ENCODE results near the gene LAMP1.

LAMP1 gene

DNA sequence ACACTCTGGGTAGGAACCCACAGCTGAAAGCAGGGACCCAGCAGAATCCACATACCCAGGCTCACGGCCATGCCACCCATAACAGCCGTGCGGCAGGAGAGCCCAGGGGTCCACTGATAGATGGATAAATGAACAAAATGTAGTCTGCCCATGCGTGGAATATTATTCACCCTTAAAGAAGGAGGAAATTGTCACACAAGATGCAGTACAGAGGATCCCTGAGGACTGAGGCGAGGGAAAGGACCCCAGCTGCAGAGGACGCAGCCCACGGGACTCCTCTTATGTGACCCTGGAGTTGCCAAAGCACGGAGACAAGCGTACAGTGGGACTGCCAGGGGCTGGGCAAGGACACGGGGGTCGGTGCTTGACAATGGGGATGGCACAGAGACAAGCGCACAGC, 56.2 kb downstream of the LAMP1 start:
- H3K27ac Mint-ChIP-seq, result no peak overlapping the region

DNA sequence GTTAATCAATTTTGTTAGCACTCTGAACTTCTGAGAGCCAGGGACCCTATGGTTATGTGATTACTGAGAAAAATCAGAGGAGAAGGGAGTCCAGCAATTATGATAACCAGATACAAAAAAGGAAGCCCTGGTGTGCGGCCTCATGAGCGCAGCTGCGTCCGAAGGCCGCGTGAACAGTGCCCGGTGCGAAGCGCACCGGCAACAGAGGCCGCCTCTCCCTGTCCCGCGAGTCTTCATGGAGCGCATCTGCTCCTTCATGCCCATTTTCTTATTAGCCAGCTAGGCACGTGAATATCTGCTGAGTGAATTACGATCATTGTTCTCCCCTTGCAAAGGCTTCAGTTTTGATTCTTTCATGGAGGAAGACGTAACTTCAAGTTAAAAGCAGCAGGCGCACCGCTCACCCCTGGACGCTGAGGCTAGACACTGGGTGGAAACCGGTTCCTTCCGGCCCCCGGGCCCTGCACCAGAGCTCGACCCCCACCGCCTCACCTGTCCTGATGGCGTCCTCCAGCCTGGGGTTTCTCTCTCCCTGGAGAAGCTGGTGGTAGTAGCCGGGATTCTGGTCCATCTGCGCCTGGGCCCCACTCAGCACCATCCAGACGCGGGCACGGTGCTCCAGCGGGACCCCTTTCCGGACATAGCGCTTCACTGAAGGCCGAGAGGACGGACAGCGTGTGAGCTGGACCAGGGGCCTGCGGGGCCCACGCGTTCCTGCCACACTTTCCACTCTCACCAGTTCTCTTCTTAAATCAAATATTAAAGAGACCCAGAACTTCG, 58.0 kb downstream of the LAMP1 start:
- Mint-ChIP-seq H3K27me3 (ENCODE audit: low read depth) (peaks cover 4% of the 10 kb centered on the region), H3K9me3 (no peaks in the 10 kb centered on the region), H3K4me1 (no peaks in the 10 kb centered on the region), H3K36me3 (ENCODE audit: low read depth) (peaks cover 16% of the 10 kb centered on the region), H3K27ac (no peak overlapping the region), H3K4me3 (no peak overlapping the region)
- TF ChIP-seq CTCF (IDR thresholded peaks at IDR 0.05; ENCODE audit: unreplicated experiment in 3 of 3), result no peak

More for the DNA sequence above, 56.2 kb downstream of the LAMP1 start:
- Mint-ChIP-seq H3K4me1 (no peaks in the 10 kb centered on the region), H3K36me3 (ENCODE audit: low read depth) (peaks cover 33% of the 10 kb centered on the region), H3K9me3 (no peaks in the 10 kb centered on the region), H3K4me3 (no peak overlapping the region), H3K27me3 (ENCODE audit: low read depth) (peaks cover 5% of the 10 kb centered on the region)
- no peak for TF ChIP-seq CTCF (IDR thresholded peaks at IDR 0.05; ENCODE audit: unreplicated experiment in 3 of 3)

DNA sequence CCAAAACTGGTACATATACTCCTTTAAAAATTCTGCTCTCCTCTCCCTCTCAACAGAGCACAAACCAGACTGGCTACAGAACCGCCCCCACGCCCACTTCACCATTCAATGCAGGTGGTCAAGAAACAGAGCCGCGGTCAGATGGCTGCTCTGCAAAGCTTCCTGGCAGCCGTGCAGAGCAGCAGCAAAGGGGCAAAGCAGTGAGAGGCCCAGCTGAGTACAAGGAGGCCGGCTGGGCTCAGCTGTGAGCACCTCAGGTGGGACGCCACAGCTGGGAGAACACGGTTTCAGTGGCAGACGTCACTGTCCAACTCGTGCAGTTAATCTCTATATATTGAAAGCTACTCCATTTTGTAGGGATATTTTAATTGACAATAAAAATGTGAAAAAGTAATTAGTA, 58.6 kb downstream of the LAMP1 start:
- H3K9me3 Mint-ChIP-seq, result no peaks in the 10 kb centered on the region
- no peak for TF ChIP-seq CTCF (IDR thresholded peaks at IDR 0.05; ENCODE audit: unreplicated experiment in 3 of 3)
- no peak overlapping the region for H3K27ac Mint-ChIP-seq
- no peaks in the 10 kb centered on the region for H3K27me3 Mint-ChIP-seq (ENCODE audit: low read depth)
- H3K36me3 Mint-ChIP-seq (ENCODE audit: low read depth), result peaks cover 11% of the 10 kb centered on the region
- no peak overlapping the region for H3K4me3 Mint-ChIP-seq
- no peaks in the 10 kb centered on the region for H3K4me1 Mint-ChIP-seq

GRCh38 chr13:113356596-113356995, 59.6 kb downstream of the LAMP1 start:
- no peak for TF ChIP-seq CTCF (IDR thresholded peaks at IDR 0.05; ENCODE audit: unreplicated experiment in 3 of 3)
- Mint-ChIP-seq H3K36me3 (ENCODE audit: low read depth) (peaks cover 11% of the 10 kb centered on the region), H3K4me1 (no peaks in the 10 kb centered on the region), H3K27ac (no peak overlapping the region), H3K9me3 (no peaks in the 10 kb centered on the region), H3K4me3 (no peak overlapping the region), H3K27me3 (ENCODE audit: low read depth) (no peaks in the 10 kb centered on the region)

- Mint-ChIP-seq H3K9me3 (no peaks in the 10 kb centered on the region), H3K36me3 (ENCODE audit: low read depth) (peaks cover 7% of the 10 kb centered on the region), H3K4me1 (no peaks in the 10 kb centered on the region), H3K27me3 (ENCODE audit: low read depth) (peaks cover 5% of the 10 kb centered on the region), H3K27ac (no peak overlapping the region), H3K4me3 (no peak overlapping the region)
- TF ChIP-seq CTCF (IDR thresholded peaks at IDR 0.05; ENCODE audit: unreplicated experiment in 3 of 3), result no peak
Observed at GRCh38 chr13:113357529-113357928, 60.5 kb downstream of the LAMP1 start.

DNA sequence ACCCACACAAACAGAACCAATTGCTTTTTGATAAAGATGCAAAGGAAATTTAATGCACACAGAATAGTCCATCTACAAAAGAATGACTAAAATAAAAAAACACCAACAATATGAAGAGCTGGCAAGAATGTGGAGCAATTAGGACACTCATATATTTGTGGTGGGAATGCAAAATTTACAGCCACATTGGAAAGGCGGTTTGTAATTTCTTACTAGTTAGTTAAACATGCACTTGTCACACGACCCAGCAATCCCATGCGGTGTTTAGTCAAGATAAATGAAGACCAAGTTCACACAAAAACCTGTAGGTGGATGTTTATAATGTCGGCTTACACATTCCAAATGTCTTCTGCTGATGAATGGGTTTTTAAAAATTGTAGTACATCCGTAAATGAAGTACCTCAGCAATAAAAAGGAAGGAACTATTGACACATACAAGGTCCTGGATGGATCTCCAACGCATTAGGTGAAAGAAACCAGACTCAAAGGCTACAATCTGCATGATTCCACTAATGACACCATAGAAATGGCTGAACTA, 61.7 kb downstream of the LAMP1 start:
- TF ChIP-seq CTCF (IDR thresholded peaks at IDR 0.05; ENCODE audit: unreplicated experiment in 3 of 3), result no peak
- H3K9me3 Mint-ChIP-seq, result no peaks in the 10 kb centered on the region
- H3K4me3 Mint-ChIP-seq, result peak overlapping the region in 1 of 3 experiments; percentile 37
- peaks cover 10% of the 10 kb centered on the region for H3K27me3 Mint-ChIP-seq (ENCODE audit: low read depth)
- H3K36me3 Mint-ChIP-seq (ENCODE audit: low read depth), result peaks cover 4% of the 10 kb centered on the region
- H3K4me1 Mint-ChIP-seq, result no peaks in the 10 kb centered on the region
- peak overlapping the region in 1 of 3 experiments; percentile 69 for H3K27ac Mint-ChIP-seq
